ENCODE results near the gene GM2A. TPM values are rescaled to one million over a fixed set of nuclear protein-coding genes. Genes with fewer than 3 reads are reported as not detected.

The GM2A gene
- polyA plus RNA-seq, 1 donor from 2014 or later = 0.40 TPM

DNA sequence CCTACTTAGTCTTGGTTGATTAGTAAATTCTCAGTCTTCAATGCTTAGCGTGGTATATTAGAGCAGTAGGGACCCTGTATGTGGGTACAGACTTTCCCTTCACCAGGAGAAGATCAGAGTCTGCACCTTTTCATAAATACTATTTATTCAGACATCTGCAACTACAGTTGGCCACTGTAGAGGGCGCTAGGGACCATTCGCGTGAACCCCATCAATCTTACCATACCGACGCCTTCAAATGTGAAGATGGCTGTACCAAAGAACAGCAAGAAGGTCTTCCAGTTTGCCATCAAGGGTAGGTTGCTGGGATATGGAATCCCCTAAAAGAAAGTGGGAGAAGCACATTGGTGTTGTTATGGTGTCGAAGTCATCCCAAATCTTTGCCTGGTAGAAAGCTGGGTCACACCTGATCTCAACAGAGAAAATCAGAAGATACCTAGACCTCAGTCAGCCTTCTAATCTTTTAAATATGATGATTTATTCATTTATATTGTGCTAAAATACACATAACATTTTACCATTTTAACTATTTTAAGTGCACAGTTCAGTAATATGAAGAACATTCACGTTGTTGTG, 31.5 kb downstream of the GM2A start:
- no peaks in the 10 kb centered on the region for H3K36me3 ChIP-seq (ENCODE audit: insufficient read depth, low read length)
- no peaks in the 10 kb centered on the region for H4K20me1 ChIP-seq (ENCODE audit: insufficient read depth)
- no peaks in the 10 kb centered on the region for H3K9me3 ChIP-seq (ENCODE audit: low read length)
- no peak overlapping the region for H2AFZ ChIP-seq (ENCODE audit: low read depth, low read length)
- H3K9me2 ChIP-seq (ENCODE audit: insufficient read depth, low read length) = no peaks in the 10 kb centered on the region
- H3F3A ChIP-seq (ENCODE audit: insufficient read depth, low read length, poor library complexity, severe bottlenecking) = no peaks in the 10 kb centered on the region
- H3K4me2 ChIP-seq (ENCODE audit: low read length) = no peak overlapping the region
- H3K9ac ChIP-seq (ENCODE audit: low read length) = no peak overlapping the region
- no peaks in the 10 kb centered on the region for H3K79me2 ChIP-seq (replicated peaks; ENCODE audit: insufficient read depth, low read length)
- no peak overlapping the region for H3K4me3 ChIP-seq (ENCODE audit: low read length)
- TF ChIP-seq MXI1 (conservative IDR thresholded peaks at IDR 0.05; ENCODE audit: poor library complexity, severe bottlenecking) = no peak
- TF ChIP-seq POLR2AphosphoS5 (IDR thresholded peaks at IDR 0.05) = no peak
- TF ChIP-seq EP300 (conservative IDR thresholded peaks at IDR 0.05; ENCODE audit: poor library complexity, severe bottlenecking) = no peak
- TF ChIP-seq TAF1 (IDR thresholded peaks at IDR 0.05; ENCODE audit: low read depth) = no peak
- TF ChIP-seq, protein P1, sequence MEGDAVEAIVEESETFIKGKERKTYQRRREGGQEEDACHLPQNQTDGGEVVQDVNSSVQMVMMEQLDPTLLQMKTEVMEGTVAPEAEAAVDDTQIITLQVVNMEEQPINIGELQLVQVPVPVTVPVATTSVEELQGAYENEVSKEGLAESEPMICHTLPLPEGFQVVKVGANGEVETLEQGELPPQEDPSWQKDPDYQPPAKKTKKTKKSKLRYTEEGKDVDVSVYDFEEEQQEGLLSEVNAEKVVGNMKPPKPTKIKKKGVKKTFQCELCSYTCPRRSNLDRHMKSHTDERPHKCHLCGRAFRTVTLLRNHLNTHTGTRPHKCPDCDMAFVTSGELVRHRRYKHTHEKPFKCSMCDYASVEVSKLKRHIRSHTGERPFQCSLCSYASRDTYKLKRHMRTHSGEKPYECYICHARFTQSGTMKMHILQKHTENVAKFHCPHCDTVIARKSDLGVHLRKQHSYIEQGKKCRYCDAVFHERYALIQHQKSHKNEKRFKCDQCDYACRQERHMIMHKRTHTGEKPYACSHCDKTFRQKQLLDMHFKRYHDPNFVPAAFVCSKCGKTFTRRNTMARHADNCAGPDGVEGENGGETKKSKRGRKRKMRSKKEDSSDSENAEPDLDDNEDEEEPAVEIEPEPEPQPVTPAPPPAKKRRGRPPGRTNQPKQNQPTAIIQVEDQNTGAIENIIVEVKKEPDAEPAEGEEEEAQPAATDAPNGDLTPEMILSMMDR (IDR thresholded peaks at IDR 0.05; ENCODE audit: poor library complexity, severe bottlenecking) = no peak
- TF ChIP-seq SMC3 (conservative IDR thresholded peaks at IDR 0.05; ENCODE audit: poor library complexity) = no peak
- H3K27me3 ChIP-seq (ENCODE audit: insufficient read depth, low read depth, low read length) = no peaks in the 10 kb centered on the region
- no peak overlapping the region for H3K27ac ChIP-seq (ENCODE audit: low read length)

DNA sequence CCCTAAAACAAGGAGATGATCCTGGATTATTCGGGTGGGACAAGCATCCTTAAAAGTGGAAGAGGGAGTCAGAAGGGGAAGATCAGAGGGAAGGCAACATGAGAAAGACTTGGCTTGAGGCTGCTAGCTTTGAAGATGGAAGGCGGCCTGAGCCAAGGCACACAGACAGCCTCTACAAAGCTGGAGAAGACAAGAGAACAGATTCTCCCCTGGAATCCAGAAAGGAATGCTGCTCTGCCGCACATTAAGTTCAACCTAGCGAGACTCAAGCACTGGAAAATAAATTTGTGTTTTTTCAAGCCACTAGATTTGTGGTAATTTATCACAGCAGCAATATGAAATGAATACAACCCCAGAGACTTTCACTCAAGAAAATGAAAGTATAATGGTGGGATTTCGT, 32.7 kb downstream of the GM2A start:
- no peak overlapping the region for H2AFZ ChIP-seq (ENCODE audit: low read depth, low read length)
- H3K27ac ChIP-seq (ENCODE audit: low read length) = no peak overlapping the region
- TF ChIP-seq, protein P2, sequence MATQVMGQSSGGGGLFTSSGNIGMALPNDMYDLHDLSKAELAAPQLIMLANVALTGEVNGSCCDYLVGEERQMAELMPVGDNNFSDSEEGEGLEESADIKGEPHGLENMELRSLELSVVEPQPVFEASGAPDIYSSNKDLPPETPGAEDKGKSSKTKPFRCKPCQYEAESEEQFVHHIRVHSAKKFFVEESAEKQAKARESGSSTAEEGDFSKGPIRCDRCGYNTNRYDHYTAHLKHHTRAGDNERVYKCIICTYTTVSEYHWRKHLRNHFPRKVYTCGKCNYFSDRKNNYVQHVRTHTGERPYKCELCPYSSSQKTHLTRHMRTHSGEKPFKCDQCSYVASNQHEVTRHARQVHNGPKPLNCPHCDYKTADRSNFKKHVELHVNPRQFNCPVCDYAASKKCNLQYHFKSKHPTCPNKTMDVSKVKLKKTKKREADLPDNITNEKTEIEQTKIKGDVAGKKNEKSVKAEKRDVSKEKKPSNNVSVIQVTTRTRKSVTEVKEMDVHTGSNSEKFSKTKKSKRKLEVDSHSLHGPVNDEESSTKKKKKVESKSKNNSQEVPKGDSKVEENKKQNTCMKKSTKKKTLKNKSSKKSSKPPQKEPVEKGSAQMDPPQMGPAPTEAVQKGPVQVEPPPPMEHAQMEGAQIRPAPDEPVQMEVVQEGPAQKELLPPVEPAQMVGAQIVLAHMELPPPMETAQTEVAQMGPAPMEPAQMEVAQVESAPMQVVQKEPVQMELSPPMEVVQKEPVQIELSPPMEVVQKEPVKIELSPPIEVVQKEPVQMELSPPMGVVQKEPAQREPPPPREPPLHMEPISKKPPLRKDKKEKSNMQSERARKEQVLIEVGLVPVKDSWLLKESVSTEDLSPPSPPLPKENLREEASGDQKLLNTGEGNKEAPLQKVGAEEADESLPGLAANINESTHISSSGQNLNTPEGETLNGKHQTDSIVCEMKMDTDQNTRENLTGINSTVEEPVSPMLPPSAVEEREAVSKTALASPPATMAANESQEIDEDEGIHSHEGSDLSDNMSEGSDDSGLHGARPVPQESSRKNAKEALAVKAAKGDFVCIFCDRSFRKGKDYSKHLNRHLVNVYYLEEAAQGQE (IDR thresholded peaks at IDR 0.05; ENCODE audit: borderline replicate concordance) = no peak
- TF ChIP-seq MXI1 (conservative IDR thresholded peaks at IDR 0.05; ENCODE audit: poor library complexity, severe bottlenecking) (no peak), EZH2 (IDR thresholded peaks at IDR 0.05; ENCODE audit: borderline replicate concordance, insufficient read depth, low read length, poor library complexity, severe bottlenecking) (no peak)
- H3K27me3 ChIP-seq (ENCODE audit: insufficient read depth, low read depth, low read length) = no peaks in the 10 kb centered on the region
- no peak overlapping the region for H3K9ac ChIP-seq (ENCODE audit: low read length)
- H4K20me1 ChIP-seq (ENCODE audit: insufficient read depth) = no peaks in the 10 kb centered on the region
- no peaks in the 10 kb centered on the region for H3F3A ChIP-seq (ENCODE audit: insufficient read depth, low read length, poor library complexity, severe bottlenecking)
- H3K9me2 ChIP-seq (ENCODE audit: insufficient read depth, low read length) = no peaks in the 10 kb centered on the region
- no peaks in the 10 kb centered on the region for H3K79me2 ChIP-seq (replicated peaks; ENCODE audit: insufficient read depth, low read length)
- no peak overlapping the region for H3K4me3 ChIP-seq (ENCODE audit: low read length)
- H3K4me2 ChIP-seq (ENCODE audit: low read length) = no peak overlapping the region
- H3K36me3 ChIP-seq (ENCODE audit: insufficient read depth, low read length) = no peaks in the 10 kb centered on the region
- no peaks in the 10 kb centered on the region for H3K9me3 ChIP-seq (ENCODE audit: low read length)

DNA sequence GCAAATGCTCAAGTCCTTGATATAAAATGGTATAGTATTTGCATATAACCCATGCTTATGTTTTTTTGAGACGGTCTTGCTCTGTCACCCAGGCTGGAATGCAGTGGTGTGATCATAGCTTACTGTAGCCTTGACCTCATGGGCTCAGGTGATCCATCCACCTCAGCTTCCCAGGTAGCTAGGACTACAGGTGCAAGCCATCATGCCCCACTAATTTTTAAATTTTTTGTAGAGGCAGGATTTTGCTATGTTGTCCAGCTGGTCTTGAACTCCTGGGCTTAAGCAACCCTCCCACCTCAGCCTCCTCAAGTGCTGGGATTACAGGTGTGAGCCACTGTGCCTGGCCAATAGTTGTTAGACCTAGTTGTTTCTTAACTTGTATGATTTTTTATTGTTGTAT, 33.3 kb downstream of the GM2A start:
- no peaks in the 10 kb centered on the region for H3K27me3 ChIP-seq (ENCODE audit: insufficient read depth, low read depth, low read length)
- H3K9ac ChIP-seq (ENCODE audit: low read length) = no peak overlapping the region
- TF ChIP-seq POLR2AphosphoS5 (IDR thresholded peaks at IDR 0.05) = no peak
- no peaks in the 10 kb centered on the region for H3K79me2 ChIP-seq (replicated peaks; ENCODE audit: insufficient read depth, low read length)
- no peak overlapping the region for H3K4me3 ChIP-seq (ENCODE audit: low read length)
- no peaks in the 10 kb centered on the region for H3K36me3 ChIP-seq (ENCODE audit: insufficient read depth, low read length)
- no peak overlapping the region for H3K27ac ChIP-seq (ENCODE audit: low read length)
- no peaks in the 10 kb centered on the region for H3F3A ChIP-seq (ENCODE audit: insufficient read depth, low read length, poor library complexity, severe bottlenecking)
- no peaks in the 10 kb centered on the region for H3K9me2 ChIP-seq (ENCODE audit: insufficient read depth, low read length)
- H3K9me3 ChIP-seq (ENCODE audit: low read length) = no peaks in the 10 kb centered on the region
- H4K20me1 ChIP-seq (ENCODE audit: insufficient read depth) = no peaks in the 10 kb centered on the region
- no peak overlapping the region for H3K4me2 ChIP-seq (ENCODE audit: low read length)
- H2AFZ ChIP-seq (ENCODE audit: low read depth, low read length) = no peak overlapping the region
